ENCODE measurements around the gene ARHGAP44.

DNA sequence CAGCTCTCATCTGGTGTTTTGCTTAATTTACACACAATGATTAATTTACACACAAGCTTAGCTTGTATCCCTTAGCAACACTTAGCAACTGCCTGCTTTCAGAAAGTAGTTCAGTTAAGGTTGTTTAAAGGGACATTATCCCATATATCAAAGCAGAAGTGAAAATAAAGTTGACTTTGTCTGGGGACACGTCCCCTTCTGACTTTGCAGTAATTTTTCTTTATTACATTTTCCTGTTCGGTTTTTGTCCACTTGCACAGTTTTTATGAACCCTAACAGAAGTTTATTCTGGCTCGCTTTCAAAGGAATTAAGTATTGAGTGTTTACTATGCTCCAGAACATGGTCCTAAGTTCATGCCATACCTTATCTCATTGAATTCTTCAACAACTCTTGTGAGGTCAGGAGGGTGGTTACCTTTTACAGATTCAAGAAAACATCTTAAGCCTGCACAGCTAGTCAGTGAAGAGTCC lies 41.5 kb downstream of the ARHGAP44 start:
- TF ChIP-seq, protein P1, sequence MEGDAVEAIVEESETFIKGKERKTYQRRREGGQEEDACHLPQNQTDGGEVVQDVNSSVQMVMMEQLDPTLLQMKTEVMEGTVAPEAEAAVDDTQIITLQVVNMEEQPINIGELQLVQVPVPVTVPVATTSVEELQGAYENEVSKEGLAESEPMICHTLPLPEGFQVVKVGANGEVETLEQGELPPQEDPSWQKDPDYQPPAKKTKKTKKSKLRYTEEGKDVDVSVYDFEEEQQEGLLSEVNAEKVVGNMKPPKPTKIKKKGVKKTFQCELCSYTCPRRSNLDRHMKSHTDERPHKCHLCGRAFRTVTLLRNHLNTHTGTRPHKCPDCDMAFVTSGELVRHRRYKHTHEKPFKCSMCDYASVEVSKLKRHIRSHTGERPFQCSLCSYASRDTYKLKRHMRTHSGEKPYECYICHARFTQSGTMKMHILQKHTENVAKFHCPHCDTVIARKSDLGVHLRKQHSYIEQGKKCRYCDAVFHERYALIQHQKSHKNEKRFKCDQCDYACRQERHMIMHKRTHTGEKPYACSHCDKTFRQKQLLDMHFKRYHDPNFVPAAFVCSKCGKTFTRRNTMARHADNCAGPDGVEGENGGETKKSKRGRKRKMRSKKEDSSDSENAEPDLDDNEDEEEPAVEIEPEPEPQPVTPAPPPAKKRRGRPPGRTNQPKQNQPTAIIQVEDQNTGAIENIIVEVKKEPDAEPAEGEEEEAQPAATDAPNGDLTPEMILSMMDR (conservative IDR thresholded peaks at IDR 0.05; ENCODE audit: low read length) = no peak
- TF ChIP-seq EZH2phosphoT487 (IDR thresholded peaks at IDR 0.05; ENCODE audit: borderline replicate concordance, low read depth, low read length) = no peak

Data from OCI-LY7 (cell line).